NCI-H1105 treated with DMSO at 0.1 percent for 48 hours (cell line): ENCODE results near the gene ATF6.
"Not testable (repeated sequence)": the region's sequence is repeated elsewhere in the genome, so short reads cannot be mapped to it uniquely, and the experiment has no call there.

Experiments used
- DNase-seq: peaks from one replicate; lab custom pipeline; 2025; lab: John Stamatoyannopoulos, UW

Gene ATF6

DNA sequence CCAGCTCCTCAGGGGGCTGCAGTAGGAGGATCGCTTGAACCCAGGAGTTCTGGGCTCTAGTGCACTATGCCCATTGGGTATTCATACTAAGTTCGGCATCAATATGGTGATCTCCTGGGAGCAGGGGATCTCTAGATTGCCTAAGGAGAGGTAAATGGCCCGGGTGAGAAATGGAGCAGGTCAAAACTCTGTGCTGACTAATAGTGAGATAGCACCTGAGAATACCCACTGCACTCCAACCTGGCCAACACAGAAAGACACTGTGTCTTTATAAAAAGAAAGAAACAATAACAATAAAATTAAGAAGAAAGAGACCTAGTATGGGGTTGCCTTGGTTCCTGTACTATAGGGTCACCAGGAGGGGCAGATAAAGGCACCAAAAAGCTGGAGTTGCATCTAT, 30.3 kb upstream of the ATF6 start:
- DNase-seq, result no peak

DNA sequence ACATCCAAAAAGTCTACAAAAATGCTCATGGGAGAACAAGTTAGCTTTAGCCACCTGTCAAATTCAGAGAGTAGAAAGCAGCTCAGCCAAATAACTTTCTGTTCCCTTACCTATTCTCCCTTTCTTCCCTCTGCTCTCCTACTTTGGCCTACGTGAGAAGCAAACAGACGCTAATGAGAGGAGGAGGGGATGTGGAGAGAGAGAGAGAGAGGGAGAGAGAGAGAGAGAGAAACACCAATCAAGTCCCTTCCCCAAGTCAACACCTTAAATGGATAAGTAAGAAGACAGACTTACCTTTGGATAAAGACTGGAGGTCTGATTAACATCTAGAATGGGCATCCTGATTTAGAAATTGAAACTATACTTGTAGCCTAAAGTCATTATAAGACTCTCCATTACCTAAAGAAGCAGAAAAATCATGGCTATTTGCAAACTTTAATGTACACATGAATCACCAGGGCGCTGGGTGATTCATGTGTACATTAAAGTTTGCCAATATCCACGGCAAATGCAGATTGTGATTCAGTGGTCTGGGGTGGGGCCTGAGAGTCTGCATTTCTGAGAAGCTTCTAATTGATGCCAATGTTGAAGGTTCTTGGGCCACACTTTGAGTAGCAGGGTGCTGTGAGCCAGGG, 29.7 kb upstream of the ATF6 start:
- DNase-seq, result no peak

DNA sequence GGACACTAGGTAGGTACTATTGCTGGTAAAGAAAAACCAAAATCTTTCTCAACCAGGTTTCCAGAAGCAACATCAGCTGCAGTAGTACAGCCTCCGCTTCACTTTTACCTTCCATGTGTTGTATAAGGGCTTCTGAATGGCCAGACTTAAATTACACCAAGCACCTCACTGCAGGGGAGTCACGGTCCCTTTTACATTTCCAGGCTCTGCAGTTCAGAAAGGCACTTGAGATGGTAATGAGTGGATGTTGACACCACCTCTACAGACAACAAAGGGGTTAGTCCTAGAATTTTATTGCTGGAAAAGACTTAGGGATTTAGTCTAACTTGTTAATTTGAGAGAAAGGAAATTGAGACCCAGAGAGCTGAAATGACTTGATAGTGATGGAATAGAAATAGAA, 28.5 kb upstream of the ATF6 start:
- no peak for DNase-seq

DNA sequence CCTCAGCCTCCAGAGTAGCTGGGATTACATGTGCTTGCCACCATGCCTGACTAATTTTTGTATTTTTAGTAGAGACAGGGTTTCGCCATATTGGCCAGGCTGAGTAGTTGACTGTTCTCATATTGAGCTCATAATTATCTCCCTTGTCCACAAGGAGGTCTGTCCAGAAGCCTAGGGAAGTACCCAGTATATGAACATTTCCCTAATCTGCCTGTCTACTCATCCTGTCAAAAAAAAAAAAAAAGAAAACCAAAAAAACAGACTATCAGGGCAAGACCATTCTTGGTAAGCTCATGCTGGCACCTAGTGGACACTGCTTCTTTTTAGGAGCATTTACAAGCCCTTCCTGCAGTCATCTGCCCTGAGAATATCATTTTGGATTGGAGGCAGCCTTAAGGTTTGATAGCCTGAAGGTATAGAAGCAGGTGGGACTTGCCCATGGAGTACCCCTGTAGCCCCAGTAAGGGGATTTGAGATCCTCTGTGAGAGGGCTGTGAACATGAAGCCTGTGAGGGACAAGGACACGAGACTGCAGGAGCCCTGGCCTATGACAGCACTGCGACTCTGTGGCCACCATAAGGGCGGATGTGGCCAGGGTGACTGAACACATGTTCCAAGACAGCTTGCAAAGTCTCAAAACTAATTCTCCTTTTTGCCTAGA, 27.4 kb upstream of the ATF6 start:
- DNase-seq, result peak; percentile 28

DNA sequence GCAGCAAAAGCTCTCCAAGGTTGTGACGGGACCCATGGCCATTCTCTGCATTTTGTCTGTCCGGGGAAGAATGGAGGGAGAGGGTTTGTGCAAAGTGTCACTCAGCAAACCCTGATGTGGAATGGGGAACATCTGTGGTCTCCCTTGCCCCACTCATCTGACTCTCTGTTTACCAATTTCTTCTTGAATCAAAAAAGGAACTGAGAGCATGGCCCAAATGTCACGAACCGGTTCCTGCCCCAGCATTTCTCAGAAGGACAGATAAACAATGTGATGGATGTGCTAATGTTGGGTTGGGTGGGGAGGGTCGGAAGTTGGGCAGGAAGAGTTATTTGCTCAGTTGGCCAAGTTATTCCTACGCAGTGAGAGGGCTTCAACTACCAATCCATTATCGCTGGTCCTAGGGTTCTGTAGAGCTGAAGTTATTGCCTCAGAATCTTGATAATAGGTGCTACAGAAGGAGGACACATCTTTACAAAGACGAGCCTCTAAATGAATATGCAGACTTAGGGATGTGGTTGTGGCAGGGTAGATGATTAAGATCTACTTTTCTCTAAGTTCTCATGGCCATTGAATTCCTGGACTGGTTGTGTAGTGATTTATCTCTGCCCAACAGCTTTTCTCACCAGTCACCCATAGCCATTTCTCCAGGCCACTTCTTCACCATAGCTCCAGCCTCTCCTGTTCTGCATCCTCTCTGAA, 26.1 kb upstream of the ATF6 start:
- DNase-seq, result no peak

DNA sequence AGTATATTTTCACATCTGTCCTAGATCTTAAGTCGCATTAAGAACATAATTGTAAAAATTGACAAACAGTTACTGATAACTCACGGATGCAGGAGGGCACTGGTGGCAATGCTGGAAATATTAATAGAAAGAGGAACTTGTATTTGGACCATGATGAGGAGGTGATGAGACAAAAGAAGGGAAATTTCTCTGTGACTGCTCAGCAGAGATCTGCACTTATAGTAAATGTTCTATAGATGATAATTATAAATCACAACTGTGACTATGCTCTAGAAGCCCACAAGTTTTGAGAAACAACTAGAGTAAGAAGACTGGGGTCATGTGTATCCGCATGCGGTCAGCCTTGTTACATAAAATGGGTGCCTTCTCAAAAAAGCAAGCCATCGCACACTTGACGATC, 25.2 kb upstream of the ATF6 start:
- DNase-seq, result no peak

DNA sequence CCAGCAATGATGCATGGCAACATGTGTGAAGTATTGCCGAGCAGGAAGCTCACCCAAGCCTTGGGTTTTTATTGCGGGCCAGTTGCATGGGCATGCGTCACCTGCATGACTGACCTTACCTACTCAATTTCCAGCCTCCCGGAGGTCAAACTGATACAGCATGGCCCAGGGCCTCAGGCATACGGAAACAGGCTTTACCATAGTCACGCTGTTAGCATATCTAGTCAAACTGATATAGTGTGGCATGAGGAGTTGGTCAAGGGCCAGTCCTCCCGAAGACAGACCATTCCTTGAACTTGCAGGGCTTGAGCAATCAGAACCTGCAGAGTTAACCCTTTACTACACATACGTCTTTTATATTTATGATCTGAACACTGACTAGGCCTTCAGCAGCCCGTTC, 22.9 kb upstream of the ATF6 start:
- DNase-seq, result no peak

DNA sequence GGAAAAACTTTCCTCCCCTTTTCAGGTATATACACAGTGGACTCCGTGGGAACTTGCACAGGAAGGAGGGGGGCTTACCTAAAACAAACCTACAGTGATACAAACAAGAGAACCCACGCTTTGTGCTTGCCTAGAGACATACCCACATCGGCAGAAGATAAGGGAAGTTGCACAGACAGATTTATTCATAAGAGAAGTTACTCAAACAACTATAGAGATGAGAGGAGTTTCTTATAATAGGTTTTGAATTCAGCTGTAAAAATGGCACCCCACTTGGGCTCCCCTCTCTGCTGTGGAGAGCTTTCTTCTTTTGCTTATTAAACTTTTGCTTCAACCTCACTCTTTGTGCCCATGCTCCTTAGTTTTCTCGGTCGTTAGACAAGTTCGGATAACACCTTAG, 18.3 kb upstream of the ATF6 start:
- DNase-seq, result no peak

DNA sequence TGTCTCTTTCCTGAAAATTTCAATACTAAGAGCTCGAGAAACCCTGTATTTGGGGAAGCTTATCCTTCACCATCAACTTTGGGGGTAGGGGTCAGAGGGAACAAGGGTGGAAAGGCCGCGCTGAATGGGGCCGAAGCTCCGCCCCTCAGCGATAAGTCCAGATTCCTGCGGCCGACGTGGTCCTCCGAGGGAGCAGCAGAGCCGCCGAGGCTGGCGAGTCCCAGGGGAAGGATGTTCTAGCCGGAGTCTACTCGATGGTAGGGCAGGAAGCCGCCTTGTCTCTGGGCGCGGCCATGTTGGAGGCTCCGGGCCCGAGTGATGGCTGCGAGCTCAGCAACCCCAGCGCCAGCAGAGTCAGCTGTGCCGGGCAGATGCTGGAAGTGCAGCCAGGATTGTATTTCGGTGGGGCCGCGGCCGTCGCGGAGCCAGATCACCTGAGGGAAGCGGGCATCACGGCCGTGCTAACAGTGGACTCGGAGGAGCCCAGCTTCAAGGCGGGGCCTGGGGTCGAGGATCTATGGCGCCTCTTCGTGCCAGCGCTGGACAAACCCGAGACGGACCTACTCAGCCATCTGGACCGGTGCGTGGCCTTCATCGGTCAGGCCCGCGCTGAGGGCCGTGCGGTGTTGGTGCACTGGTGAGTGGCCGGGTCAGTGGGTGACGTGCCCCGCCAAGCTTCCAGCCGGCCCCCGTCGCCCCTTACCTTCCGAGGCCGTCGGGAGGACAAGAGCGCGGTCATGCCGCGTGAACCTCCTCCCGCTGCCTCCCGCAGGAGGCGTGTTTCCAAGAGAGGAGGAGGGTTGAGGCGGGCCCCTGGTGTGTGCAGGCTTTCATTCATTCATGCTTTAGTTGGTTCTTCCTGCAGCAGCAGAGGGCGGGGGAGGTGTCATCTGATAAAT, 16.4 kb upstream of the ATF6 start, which contains the start of gene DUSP12:
Gene DUSP12, plus strand, starts transcription at position 278 of the 899 bp plus-strand sequence. Its CDS starts 16 bp downstream, at position 294.
- DNase-seq, result peak; percentile 98

DNA sequence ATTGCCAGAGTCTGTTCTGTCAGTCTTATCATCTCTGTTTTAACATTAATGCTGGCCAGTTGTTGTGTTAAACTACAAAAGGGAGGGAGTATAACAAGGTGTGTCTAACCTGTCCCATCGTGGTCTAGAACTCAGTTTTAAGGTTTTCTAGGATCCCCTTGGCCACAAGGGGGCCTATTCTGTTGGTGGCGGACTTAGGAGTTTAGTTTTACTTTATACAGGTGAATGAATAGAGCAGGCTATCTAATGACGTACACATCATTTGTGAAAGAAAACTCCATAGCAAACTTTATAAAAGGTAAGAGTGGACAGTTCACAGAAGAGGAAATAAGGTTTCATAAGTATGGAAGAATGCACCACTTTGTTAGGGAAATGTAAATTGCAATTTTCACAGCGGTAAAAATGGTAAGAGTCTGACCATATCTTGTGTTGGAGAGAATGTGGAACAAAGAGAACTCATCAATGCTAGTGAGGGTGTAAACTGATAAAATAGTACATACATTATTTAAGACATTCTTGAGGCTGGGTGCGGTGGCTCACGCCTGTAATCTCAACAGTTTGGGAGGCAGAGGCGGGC, 2.5 kb upstream of the ATF6 start:
- DNase-seq, result no peak

DNA sequence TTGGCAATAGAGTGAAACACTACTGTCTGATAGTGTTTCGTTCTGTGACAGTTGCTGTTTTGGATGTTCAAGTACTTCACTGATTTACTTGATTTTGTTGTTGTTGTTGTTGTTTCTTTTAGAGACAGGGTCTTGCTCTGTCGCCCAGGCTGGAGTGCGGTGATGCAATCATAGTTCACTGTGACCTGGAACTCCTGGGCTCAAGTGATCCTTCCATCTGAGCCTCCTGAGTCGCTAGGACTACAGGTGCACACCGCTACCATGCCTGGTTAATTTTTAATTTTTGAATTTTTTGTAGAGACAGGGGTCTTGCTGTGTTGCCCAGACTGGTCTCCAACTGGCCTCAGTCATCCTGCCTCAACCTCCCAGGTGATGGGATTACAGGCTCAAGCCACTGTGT, 2.3 kb downstream of the ATF6 start:
- no peak for DNase-seq

DNA sequence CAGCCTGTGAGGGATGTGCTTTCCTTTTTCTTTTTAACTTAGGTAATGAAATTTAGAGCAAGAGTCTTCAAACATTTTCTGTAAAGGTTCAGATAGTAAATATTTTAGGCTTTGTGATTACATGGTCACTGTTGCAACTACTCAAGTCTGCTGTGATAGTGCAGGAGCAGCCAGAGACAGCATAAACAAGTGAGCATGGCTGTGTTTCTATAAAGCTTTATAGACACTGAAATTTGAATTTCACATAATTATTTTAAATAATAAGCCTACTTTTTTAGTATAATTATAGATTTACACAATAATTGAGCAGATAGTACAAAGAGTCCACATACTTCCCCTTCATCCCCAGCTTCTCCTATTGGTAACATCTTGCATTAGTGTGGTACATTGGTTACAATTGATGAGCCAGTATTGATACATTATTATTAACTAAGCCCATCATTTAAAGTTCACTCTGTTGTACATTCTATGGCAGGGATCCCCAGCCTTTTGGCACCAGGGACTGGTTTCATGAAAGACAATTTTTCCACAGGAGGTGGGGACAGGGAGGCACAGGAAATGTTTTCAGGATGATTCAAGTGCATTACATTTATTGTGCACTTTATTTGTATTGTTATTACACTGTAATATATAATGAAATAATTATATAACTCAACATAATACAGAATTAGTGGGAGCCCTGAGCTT, 3.0 kb downstream of the ATF6 start:
- no peak for DNase-seq

DNA sequence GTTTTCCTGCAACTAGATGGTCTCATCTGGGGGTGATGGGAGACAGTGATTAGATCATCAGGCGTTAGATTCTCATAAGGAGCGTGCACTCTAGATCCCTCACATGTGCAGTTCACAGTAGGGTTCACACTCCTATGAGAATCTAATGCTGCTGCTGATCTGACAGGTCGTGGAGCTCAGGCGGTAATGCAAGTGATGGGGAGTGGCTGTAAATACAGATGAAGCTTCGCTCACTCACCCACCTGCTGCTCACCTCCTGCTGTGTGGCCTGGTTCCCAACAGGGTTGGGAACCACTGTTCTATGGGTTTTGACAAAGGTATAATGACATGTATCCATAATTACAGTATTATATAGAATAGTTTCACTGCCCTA, 3.5 kb downstream of the ATF6 start:
- not testable (repeated sequence) for DNase-seq

DNA sequence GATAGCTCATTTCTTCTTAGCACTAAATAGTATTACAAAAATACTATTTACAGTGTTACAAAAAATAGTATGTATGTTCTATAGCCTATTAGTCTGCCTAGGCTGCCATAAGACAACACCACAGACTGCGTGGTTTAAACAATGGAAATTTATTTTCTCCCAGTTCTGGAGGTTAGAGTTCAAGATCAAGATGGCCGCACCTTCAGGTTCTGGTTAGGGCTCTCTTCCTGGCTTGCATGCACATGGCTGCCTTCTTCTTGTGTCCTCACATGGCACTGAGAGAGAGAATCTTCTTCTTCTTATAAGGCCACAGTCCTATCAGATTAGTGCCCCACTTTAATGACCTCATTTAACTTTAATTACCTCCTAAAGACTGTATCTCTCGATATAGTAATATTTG, 4.1 kb downstream of the ATF6 start:
- no peak for DNase-seq

DNA sequence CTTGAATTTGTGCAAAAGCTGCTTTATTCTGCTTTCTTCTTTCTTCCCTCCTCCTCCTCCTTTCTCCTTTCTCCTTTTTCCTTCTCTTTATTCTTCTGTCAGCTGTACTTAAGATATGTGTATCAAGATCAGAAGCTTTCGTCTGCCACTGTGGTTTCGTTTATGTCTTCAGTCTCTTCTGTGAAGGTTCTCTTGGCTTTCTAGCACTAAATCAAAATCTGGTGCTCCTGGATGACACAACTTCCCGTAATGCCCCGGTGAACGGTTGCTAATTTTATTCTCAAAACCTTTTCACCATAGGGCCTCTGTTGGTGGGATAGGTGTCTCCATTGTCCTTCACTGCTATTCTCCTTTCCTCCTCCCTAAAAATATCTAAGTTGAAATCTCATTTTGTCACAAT, 5.0 kb downstream of the ATF6 start:
- DNase-seq, result no peak

DNA sequence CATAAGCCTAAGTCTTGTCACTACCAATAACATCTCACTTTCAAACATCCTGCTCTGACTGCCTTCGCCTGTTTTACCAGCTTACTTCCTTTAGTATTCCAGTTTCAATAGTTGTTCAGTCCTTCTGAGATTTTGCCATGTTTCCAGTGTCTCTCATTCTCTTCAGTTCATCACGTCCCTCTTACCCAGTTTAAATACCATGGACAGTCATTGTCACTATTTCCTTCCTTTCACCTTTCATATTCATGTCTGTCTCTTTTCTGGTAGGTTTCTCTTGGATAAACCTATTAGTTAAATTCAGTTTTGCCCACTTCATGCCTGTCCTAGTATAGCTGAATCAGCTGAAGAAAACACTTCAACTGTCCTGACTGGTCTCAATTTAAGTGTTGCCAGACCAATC, 5.9 kb downstream of the ATF6 start:
- no peak for DNase-seq

DNA sequence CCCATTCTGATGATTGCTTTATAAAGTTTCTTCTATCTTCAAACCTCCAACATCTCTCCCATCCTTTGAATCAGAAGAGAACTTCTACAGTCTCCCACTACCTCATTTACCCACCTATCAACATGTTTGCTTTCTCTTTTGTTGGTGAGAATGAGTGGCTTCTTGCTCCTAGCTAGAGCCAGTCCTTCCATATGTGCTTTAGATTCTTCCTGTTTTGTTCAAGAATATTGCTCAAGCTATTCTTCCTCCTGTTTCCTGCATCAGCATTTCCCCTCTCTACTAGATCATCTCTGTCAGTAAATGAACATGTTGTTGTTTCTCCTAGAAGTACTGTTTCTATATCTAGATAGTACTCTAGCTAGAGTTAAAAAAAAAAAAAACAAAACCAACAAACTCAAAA, 6.3 kb downstream of the ATF6 start:
- DNase-seq, result no peak

DNA sequence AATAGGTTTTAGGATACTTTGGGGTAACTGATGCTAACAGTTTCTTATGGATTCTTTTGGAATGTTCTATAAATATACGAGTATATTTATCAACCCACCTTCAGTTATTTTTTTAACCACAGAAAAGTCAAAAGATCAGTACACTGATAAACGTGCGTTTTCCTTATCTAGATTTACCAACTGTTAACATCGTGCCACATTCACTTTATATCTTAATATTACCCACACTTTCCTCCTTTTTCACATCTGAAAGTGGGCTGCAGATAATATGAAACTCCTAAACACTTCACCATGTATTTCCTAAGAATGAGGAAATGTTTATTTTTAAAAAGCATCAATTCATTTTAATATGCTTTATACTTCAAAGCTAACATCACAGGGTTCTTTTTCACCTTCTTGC, 7.7 kb downstream of the ATF6 start:
- DNase-seq, result no peak

DNA sequence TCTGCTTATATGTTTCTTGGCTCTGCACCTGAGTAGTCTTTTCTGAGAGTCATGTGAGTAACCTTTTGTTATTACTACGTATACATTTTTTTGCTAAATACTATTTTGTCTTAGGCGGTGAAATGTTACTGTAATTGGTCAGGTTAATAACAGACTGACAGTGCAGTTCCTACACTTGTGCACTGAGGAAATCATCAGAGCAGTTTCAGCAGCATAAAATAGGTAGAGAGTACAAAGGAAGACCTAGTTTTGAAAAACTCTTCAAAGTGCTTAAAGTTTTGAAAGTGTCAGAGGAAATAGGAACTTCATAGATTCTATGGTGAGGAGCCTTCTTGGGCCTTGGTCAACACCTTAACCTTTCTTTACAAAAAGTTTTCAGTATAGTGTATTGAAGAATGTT, 11.1 kb downstream of the ATF6 start:
- DNase-seq, result no peak

DNA sequence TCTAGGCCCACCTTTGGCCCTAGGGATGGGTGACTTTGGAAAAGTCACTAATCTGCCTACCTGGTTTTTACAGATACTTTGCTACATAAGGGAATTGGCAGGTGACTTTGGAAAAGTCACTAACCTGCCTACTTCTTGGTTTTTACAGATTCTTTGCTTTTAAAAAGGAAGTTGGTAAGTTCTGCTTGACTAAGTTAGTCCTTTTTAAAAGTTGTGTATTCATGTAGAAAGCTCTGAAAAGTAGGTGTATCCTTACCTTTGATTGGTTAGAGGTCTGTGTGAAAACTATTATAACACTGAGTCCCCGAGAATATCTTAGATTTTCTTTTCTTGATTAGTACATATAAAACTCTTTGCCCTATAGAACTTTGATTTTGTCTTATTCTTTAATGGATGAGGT, 12.4 kb downstream of the ATF6 start:
- DNase-seq, result no peak

DNA sequence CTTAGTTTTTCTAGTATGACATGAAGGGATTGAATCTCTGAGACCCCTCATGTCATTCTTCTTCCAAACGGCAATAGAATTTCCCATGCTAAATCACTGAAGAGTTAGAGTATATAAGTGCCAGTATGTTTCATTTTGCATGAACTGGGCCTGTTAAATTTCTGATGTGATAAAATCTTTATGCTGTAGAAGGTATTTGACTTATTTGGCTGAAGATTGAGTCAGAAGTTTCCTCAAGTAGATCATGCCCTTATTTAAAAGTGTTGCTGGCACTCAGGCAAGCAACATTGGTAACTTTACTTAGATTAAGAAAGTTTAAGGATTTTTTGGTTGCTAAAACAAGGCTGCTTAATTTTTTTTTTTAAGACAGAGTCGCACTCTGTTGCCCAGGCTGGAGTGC, 13.3 kb downstream of the ATF6 start:
- DNase-seq, result no peak

DNA sequence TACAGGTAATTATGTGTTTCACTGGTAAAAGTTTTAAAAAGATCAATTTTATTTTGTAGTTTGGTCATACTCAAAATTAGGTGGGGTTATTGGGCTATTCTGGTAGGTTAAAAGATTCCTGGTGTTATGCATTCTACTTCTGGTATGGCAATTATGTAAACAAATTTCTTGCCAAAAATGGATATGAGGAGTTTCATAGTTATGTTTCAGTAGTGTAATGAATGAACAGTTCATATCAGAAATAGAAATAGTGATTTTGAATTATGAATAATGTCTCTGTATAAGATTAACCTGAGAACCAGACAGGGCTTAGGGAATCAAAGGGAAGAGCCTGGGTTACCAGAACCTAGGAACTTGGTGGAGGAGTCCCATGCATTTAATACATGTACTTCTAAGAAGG, 15.9 kb downstream of the ATF6 start:
- no peak for DNase-seq
